ENCODE results near the gene PRDX1.

The PRDX1 gene

DNA sequence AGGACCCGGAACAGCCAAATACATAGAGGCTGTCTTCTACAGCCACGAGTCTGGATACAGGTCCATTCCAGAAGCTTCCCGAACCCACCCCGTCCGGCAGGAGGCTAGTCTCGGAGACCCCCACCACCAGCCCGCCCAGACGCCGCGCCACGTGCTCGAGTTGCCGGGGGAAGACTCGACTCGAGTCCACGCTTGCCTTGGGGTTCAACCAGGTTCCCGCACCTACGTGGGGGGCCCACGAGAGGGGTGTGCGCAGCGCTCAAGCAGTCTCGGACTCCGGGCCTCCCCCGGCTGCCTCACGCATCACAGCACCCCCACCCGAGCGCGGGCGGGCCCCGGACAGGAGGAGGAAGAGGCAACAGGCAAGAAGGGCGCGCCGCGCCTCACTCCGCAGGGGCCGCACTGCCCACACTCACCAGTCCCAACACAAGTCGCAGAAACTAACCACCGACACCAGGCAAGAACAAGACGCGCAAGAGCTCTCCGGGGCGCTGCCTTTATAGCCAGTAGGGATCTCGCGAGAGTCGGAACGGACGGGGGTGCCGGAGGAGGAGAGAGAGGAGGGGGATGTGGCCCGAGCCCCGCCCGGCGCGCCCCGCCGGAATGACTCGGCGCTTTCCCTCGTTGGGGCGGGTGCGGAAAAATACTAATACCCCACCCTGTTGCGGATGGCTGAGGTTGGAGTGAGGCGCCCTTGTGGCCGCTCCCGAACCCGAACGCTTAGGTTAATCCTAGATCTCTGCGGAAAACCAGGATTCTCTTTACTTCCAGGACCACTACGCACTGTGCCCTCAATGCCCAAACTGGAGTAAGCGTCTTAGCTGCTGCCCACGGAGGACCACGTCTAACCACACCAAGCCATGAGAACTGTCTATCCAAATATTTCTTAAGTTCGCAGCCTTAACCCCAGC lies at the start of gene PRDX1:
Gene PRDX1, minus strand, starts transcription at position 472 of the 911 bp plus-strand sequence. CDS start 2,841 bp downstream, outside the sequence.
- Histone ChIP-seq H3K79me2 (ENCODE audit: low read length) (peaks cover 47% of the 10 kb centered on the region), H2AFZ (ENCODE audit: low read length) (peak within 1 kb of the TSS; percentile 86), H4K20me1 (ENCODE audit: insufficient read depth, low read length) (no peaks in the 10 kb centered on the region), H3K9me3 (replicated peaks; ENCODE audit: insufficient read depth, low read length) (no peaks in the 10 kb centered on the region), H3K4me2 (ENCODE audit: low read depth, low read length) (peak within 1 kb of the TSS; percentile 64), H3F3A (ENCODE audit: insufficient read depth, low read length) (peaks cover 29% of the 10 kb centered on the region), H3K27me3 (replicated peaks; ENCODE audit: insufficient read depth, low read length) (no peaks in the 10 kb centered on the region), H3K9me2 (replicated peaks; ENCODE audit: insufficient read depth, low read length) (no peaks in the 10 kb centered on the region), H3K36me3 (replicated peaks; ENCODE audit: insufficient read depth, low read length) (peaks cover 8% of the 10 kb centered on the region; the same call in 1 of the 2 replicates), H3K4me3 (ENCODE audit: low read length) (peak within 1 kb of the TSS; percentile 95), H3K27ac (ENCODE audit: low read length) (peak within 1 kb of the TSS; percentile 55; the same call in 1 of the 2 replicates), H3K4me1 (ENCODE audit: low read length) (peaks cover 15% of the 10 kb centered on the region), H3K9ac (ENCODE audit: low read length) (peak within 1 kb of the TSS; percentile 85)
- peak; percentile 97 for DNase-seq
- TF ChIP-seq EZH2 (optimal IDR thresholded peaks at IDR 0.05; ENCODE audit: low read depth, low read length) (no peak), EZH2phosphoT487 (IDR thresholded peaks at IDR 0.05; ENCODE audit: low read length) (no peak)
- TF ChIP-seq, protein P1, sequence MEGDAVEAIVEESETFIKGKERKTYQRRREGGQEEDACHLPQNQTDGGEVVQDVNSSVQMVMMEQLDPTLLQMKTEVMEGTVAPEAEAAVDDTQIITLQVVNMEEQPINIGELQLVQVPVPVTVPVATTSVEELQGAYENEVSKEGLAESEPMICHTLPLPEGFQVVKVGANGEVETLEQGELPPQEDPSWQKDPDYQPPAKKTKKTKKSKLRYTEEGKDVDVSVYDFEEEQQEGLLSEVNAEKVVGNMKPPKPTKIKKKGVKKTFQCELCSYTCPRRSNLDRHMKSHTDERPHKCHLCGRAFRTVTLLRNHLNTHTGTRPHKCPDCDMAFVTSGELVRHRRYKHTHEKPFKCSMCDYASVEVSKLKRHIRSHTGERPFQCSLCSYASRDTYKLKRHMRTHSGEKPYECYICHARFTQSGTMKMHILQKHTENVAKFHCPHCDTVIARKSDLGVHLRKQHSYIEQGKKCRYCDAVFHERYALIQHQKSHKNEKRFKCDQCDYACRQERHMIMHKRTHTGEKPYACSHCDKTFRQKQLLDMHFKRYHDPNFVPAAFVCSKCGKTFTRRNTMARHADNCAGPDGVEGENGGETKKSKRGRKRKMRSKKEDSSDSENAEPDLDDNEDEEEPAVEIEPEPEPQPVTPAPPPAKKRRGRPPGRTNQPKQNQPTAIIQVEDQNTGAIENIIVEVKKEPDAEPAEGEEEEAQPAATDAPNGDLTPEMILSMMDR (IDR thresholded peaks at IDR 0.05; ENCODE audit: low read length) = no peak

DNA sequence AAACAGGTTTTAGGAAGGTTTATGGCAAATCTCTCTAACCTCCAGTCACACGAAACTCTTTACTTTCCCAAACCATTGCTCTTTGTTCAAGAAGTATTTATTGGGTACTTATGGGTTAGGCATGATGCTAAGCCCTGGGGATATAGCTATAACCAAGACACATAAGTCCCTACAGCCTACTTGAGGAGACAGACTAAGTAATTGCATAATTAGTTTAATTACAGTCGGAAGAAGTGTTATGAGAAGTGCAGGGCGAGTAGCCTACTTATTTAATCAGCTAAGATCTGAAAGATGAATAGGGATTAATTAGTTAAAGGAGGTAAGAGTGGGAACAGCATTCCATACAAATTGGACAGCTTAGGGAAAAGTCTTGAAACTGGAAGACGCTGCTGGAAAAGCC lies 48.9 kb upstream of the PRDX1 start:
- no peaks in the 10 kb centered on the region for H3K36me3 ChIP-seq (replicated peaks; ENCODE audit: insufficient read depth, low read length)

DNA sequence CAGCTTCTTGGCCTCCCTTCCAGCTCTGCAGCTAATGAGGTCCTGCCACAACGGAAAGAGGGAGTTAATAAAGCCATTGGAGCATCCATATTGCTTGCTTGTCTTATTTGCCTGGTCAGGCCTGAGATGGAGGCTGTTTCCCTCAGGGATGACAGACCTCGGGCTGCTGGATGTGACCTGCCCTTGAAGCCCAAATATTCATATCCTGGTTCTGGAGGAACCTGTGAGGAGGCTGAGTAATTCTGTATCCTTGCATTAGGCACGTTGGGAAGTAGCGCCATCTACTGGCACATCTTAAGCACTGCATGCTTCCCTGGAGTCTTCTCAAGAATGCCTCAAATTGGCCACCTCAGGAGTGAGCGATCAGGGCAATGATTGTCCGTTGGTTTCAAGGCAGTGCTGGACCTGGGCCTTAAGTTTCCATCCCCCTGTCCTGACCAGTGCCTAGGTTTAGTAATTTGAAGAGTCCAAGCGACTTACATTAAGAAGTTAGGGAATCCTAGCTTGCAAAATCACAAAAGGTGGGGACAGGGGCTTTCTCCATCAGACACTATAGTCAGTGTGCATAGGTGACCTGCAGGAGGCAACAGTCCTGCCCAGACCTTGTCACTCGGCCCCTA lies 48.4 kb upstream of the PRDX1 start:
- Histone ChIP-seq H4K20me1 (ENCODE audit: insufficient read depth, low read length) (no peaks in the 10 kb centered on the region), H3F3A (ENCODE audit: insufficient read depth, low read length) (peaks cover 6% of the 10 kb centered on the region; the same call in 1 of the 2 replicates), H3K9ac (ENCODE audit: low read length) (no peak overlapping the region), H3K4me3 (ENCODE audit: low read length) (no peak overlapping the region), H3K36me3 (replicated peaks; ENCODE audit: insufficient read depth, low read length) (no peaks in the 10 kb centered on the region), H3K27ac (ENCODE audit: low read length) (no peak overlapping the region), H3K79me2 (ENCODE audit: low read length) (peaks cover 7% of the 10 kb centered on the region; the same call in 1 of the 2 replicates), H2AFZ (ENCODE audit: low read length) (no peak overlapping the region), H3K9me3 (replicated peaks; ENCODE audit: insufficient read depth, low read length) (no peaks in the 10 kb centered on the region), H3K9me2 (replicated peaks; ENCODE audit: insufficient read depth, low read length) (no peaks in the 10 kb centered on the region), H3K4me1 (ENCODE audit: low read length) (no peaks in the 10 kb centered on the region), H3K27me3 (replicated peaks; ENCODE audit: insufficient read depth, low read length) (no peaks in the 10 kb centered on the region), H3K4me2 (ENCODE audit: low read depth, low read length) (no peak overlapping the region)
- peak; percentile 66 for DNase-seq
- no peak for TF ChIP-seq EZH2phosphoT487 (IDR thresholded peaks at IDR 0.05; ENCODE audit: low read length)
- TF ChIP-seq, protein P1 (IDR thresholded peaks at IDR 0.05; ENCODE audit: low read length) = peak; percentile 98
- TF ChIP-seq EZH2 (optimal IDR thresholded peaks at IDR 0.05; ENCODE audit: low read depth, low read length) = no peak

More for the DNA sequence above, 48.9 kb upstream of the PRDX1 start:
- no peak overlapping the region for H3K4me2 ChIP-seq (ENCODE audit: low read depth, low read length)
- H3K9ac ChIP-seq (ENCODE audit: low read length) = no peak overlapping the region
- H2AFZ ChIP-seq (ENCODE audit: low read length) = no peak overlapping the region
- no peaks in the 10 kb centered on the region for H3K9me3 ChIP-seq (replicated peaks; ENCODE audit: insufficient read depth, low read length)
- TF ChIP-seq, protein P1 (IDR thresholded peaks at IDR 0.05; ENCODE audit: low read length) = no peak
- H3K4me1 ChIP-seq (ENCODE audit: low read length) = no peaks in the 10 kb centered on the region
- no peak overlapping the region for H3K4me3 ChIP-seq (ENCODE audit: low read length)
- H3K27ac ChIP-seq (ENCODE audit: low read length) = no peak overlapping the region
- peaks cover 6% of the 10 kb centered on the region; the same call in 1 of the 2 replicates for H3F3A ChIP-seq (ENCODE audit: insufficient read depth, low read length)
- H4K20me1 ChIP-seq (ENCODE audit: insufficient read depth, low read length) = no peaks in the 10 kb centered on the region
- H3K79me2 ChIP-seq (ENCODE audit: low read length) = peaks cover 6% of the 10 kb centered on the region; the same call in 1 of the 2 replicates
- no peak for DNase-seq
- no peaks in the 10 kb centered on the region for H3K27me3 ChIP-seq (replicated peaks; ENCODE audit: insufficient read depth, low read length)
- H3K9me2 ChIP-seq (replicated peaks; ENCODE audit: insufficient read depth, low read length) = no peaks in the 10 kb centered on the region
